Neuronal stem cell (in vitro differentiated cells): ENCODE measurements around the gene GLYR1.
A peak's percentile ranks its signal among the peaks of the same experiment; 100 is the strongest.

ENCODE experiments used
- DNase-seq: peaks from one replicate; pipeline ENCODE4 v3.0.0-alpha.2; 2013; ENCODE audit warnings: low spot score
- H2AFZ ChIP-seq: one replicate; pipeline ENCODE4 v1.6.1; 2013; ENCODE audit warnings: mild to moderate bottlenecking, low read length, inconsistent platforms
- H2AK5ac ChIP-seq: 2 replicates; pipeline ENCODE4 v1.6.1; 2013; ENCODE audit warnings: low read depth, mild to moderate bottlenecking, inconsistent platforms, low read length, moderate library complexity, mixed read lengths
- H2BK120ac ChIP-seq: 2 replicates; pipeline ENCODE4 v1.6.1; 2013; ENCODE audit warnings: low read depth, mild to moderate bottlenecking, inconsistent platforms, low read length, moderate library complexity, mixed read lengths
- H2BK12ac ChIP-seq: one replicate; pipeline ENCODE4 v1.6.1; 2013; ENCODE audit warnings: low read length, inconsistent platforms
- H2BK15ac ChIP-seq: 2 replicates; pipeline ENCODE4 v1.6.1; 2013; ENCODE audit warnings: mild to moderate bottlenecking, low read length, inconsistent platforms, mixed read lengths
- H2BK5ac ChIP-seq: one replicate; pipeline ENCODE4 v1.6.1; 2013; ENCODE audit warnings: inconsistent platforms, mild to moderate bottlenecking, low read length, moderate library complexity
- H3K14ac ChIP-seq: one replicate; pipeline ENCODE4 v1.6.1; 2013; ENCODE audit warnings: low read length, inconsistent platforms
- H3K18ac ChIP-seq: 2 replicates; pipeline ENCODE4 v1.6.1; 2013; ENCODE audit warnings: low read length, inconsistent platforms
- H3K23ac ChIP-seq: 2 replicates; pipeline ENCODE4 v1.6.1; 2013; ENCODE audit warnings: low read depth, mild to moderate bottlenecking, mixed read lengths, low read length, inconsistent platforms; ENCODE audit not compliant: poor library complexity
- H3K27ac ChIP-seq: replicated peaks from 3 replicates; pipeline ENCODE4 v1.5.1; 2013; ENCODE audit warnings: low read length, inconsistent platforms
- H3K27me3 ChIP-seq, 3 experiments: 2 replicates each; pipeline ENCODE4 v1.6.1; 2013; ENCODE audit warnings: low read length in 3 of 3, mild to moderate bottlenecking in 2 of 3, inconsistent platforms in 1 of 3, low read depth in 1 of 3, mixed read lengths in 1 of 3, moderate library complexity in 1 of 3; ENCODE audit not compliant: control insufficient read depth in 3 of 3, insufficient read depth in 3 of 3
- H3K36me3 ChIP-seq, 2 donors: replicated peaks in 1 of 2; 2 replicates each; pipeline ENCODE4 v1.6.1; 2013; ENCODE audit warnings: low read length in 2 of 2; ENCODE audit not compliant: control insufficient read depth in 2 of 2, insufficient read depth in 2 of 2
- H3K4ac ChIP-seq: 2 replicates; pipeline ENCODE4 v1.6.1; 2013; ENCODE audit warnings: inconsistent platforms, mild to moderate bottlenecking, low read length, moderate library complexity
- H3K4me1 ChIP-seq, 2 donors: 1 replicate in 1 of 2; 2 replicates in 1 of 2; pipeline ENCODE4 v1.6.1; 2013; ENCODE audit warnings: low read length in 2 of 2, low read depth in 1 of 2; ENCODE audit not compliant: control insufficient read depth in 2 of 2, insufficient read depth in 1 of 2
- H3K4me2 ChIP-seq: one replicate; pipeline ENCODE4 v1.6.1; 2013; ENCODE audit warnings: mild to moderate bottlenecking, low read length, inconsistent platforms; ENCODE audit not compliant: insufficient read depth, poor library complexity, severe bottlenecking
- H3K4me3 ChIP-seq, 2 donors: 2 replicates each; pipeline ENCODE4 v1.5.1; 2013; ENCODE audit warnings: low read length in 2 of 2, mild to moderate bottlenecking in 2 of 2, inconsistent platforms in 1 of 2, moderate library complexity in 1 of 2
- H3K79me1 ChIP-seq: one replicate; pipeline ENCODE4 v1.6.1; 2013; ENCODE audit warnings: low read depth, mild to moderate bottlenecking, inconsistent platforms, low read length, moderate library complexity
- H3K9ac ChIP-seq: one replicate; pipeline ENCODE4 v1.6.1; 2013; ENCODE audit warnings: mild to moderate bottlenecking, low read depth, low read length, inconsistent platforms; ENCODE audit not compliant: poor library complexity
- H3K9me3 ChIP-seq, 2 donors: replicated peaks in 1 of 2; 2 replicates each; pipeline versions ENCODE3 to v1.6.1; 2013; ENCODE audit warnings: low read length in 2 of 2, mild to moderate bottlenecking in 2 of 2, inconsistent platforms in 1 of 2, low read depth in 1 of 2, mixed read lengths in 1 of 2, moderate library complexity in 1 of 2; ENCODE audit not compliant: control insufficient read depth in 2 of 2, insufficient read depth in 1 of 2
- H4K8ac ChIP-seq: one replicate; pipeline ENCODE4 v1.6.1; 2013; ENCODE audit warnings: low read depth, mild to moderate bottlenecking, inconsistent platforms, low read length, moderate library complexity
- H4K91ac ChIP-seq: one replicate; pipeline ENCODE4 v1.6.1; 2013; ENCODE audit warnings: low read length, low read depth, mild to moderate bottlenecking, inconsistent platforms; ENCODE audit not compliant: poor library complexity
- WGBS, 2 donors: extraction: QIAGEN DNeasy Blood & Tissue Kit; methylation state at CpG; one replicate each; pipeline ENCODE4 v1.1.7; 2013; ENCODE audit warnings: missing lambda C conversion rate in 2 of 2, mixed read lengths in 1 of 2; ENCODE audit not compliant: insufficient read length in 2 of 2, insufficient replicate concordance in 1 of 2; ENCODE audit errors: extremely low coverage in 2 of 2; 5-methylcytosine and 5-hydroxymethylcytosine counted together

The GLYR1 gene

DNA sequence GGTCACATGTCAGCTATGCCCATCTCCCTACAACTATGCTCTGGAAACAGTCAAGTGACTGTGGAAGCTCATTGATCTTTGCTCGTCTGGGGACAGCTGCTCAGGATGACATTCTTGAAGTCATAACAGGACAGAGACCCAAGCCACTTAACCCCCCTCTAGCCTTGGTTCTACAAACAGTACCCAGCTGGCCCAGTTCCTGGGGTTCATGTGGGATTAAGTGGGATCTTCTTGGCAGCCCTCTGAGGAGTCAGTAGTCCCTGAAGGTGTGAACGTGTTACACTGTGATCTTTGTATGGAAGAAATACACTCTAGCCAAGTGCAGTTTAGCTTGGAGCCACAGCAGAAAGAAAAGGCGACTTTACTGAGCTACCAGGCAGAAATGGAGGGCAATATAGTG, 26.0 kb upstream of the GLYR1 start:
- Histone ChIP-seq H3K4me1 (no peaks in the 10 kb centered on the region), H3K4me3 (no peak overlapping the region), H3K27me3 (no peaks in the 10 kb centered on the region), H2BK12ac (no peak overlapping the region), H3K14ac (no peak overlapping the region), H3K18ac (no peak overlapping the region), H3K4me2 (no peak overlapping the region), H3K79me1 (no peaks in the 10 kb centered on the region), H3K9ac (no peak overlapping the region), H3K9me3 (no peaks in the 10 kb centered on the region), H3K36me3 (peaks cover 70 to 95% of the 10 kb centered on the region in 2 donors), H2BK5ac (no peak overlapping the region), H2BK120ac (no peak overlapping the region), H4K8ac (no peak overlapping the region), H4K91ac (no peak overlapping the region), H2AFZ (no peak overlapping the region), H2BK15ac (no peak overlapping the region), H2AK5ac (no peak overlapping the region), H3K27ac (no peak overlapping the region), H3K4ac (no peak overlapping the region), H3K23ac (no peak overlapping the region)
- no peak for DNase-seq
- WGBS, 2 donors = no CpG with 5 or more reads among the region's 3 CpGs

DNA sequence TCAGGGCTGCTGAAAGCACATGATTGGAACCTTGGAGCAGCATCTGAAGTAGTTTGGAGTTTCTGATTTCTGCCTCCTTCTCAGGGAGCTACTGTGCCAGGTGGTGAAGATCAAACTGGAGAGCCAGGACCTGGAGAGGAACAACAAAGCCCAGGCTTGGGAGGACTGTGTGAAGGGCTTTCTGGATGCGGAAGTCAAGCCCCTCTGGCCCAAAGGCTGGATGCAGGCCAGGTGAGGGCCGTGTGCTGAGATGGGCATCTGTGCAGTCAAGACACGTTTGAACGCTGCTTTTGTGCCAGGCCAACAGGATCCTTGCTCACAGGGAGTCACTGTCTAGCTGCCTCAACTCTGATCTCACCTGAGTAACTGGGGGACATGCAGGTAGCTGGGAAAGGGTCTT, 24.0 kb upstream of the GLYR1 start:
- Histone ChIP-seq H2BK5ac (no peak overlapping the region), H3K27me3 (no peaks in the 10 kb centered on the region), H3K14ac (no peak overlapping the region), H3K27ac (no peak overlapping the region), H4K8ac (no peak overlapping the region), H2AFZ (no peak overlapping the region), H3K18ac (no peak overlapping the region), H3K9ac (no peak overlapping the region), H3K36me3 (peaks cover 58 to 94% of the 10 kb centered on the region in 2 donors), H2BK12ac (no peak overlapping the region), H3K9me3 (no peaks in the 10 kb centered on the region), H3K4ac (no peak overlapping the region), H3K4me2 (no peak overlapping the region), H3K4me3 (no peak overlapping the region), H3K23ac (no peak overlapping the region), H2AK5ac (no peak overlapping the region), H3K79me1 (no peaks in the 10 kb centered on the region), H2BK15ac (no peak overlapping the region), H4K91ac (no peak overlapping the region), H2BK120ac (no peak overlapping the region), H3K4me1 (no peaks in the 10 kb centered on the region)
- no peak for DNase-seq
- WGBS, 2 donors = no CpG with 5 or more reads among the region's 4 CpGs

GRCh38 chr16:4870138-4870671, 23.1 kb upstream of the GLYR1 start:
- H3K23ac ChIP-seq = no peak overlapping the region
- H3K27me3 ChIP-seq = no peaks in the 10 kb centered on the region
- H3K9ac ChIP-seq = no peak overlapping the region
- H2BK15ac ChIP-seq = no peak overlapping the region
- H2BK5ac ChIP-seq = no peak overlapping the region
- WGBS, 2 donors = no CpG with 5 or more reads among the region's 21 CpGs
- peaks cover 53 to 93% of the 10 kb centered on the region in 2 donors for H3K36me3 ChIP-seq
- H2AK5ac ChIP-seq = no peak overlapping the region
- no peak overlapping the region for H3K4me2 ChIP-seq
- H3K79me1 ChIP-seq = no peaks in the 10 kb centered on the region
- H4K8ac ChIP-seq = no peak overlapping the region
- DNase-seq = no peak
- H3K4me3 ChIP-seq = peak overlapping the region in 1 of 2 donors; percentile 30
- H4K91ac ChIP-seq = no peak overlapping the region
- H3K4ac ChIP-seq = no peak overlapping the region
- H3K9me3 ChIP-seq = no peaks in the 10 kb centered on the region
- H2BK120ac ChIP-seq = no peak overlapping the region
- no peak overlapping the region for H3K27ac ChIP-seq
- H3K18ac ChIP-seq = no peak overlapping the region
- no peaks in the 10 kb centered on the region for H3K4me1 ChIP-seq
- H3K14ac ChIP-seq = no peak overlapping the region
- no peak overlapping the region for H2BK12ac ChIP-seq
- no peak overlapping the region for H2AFZ ChIP-seq

DNA sequence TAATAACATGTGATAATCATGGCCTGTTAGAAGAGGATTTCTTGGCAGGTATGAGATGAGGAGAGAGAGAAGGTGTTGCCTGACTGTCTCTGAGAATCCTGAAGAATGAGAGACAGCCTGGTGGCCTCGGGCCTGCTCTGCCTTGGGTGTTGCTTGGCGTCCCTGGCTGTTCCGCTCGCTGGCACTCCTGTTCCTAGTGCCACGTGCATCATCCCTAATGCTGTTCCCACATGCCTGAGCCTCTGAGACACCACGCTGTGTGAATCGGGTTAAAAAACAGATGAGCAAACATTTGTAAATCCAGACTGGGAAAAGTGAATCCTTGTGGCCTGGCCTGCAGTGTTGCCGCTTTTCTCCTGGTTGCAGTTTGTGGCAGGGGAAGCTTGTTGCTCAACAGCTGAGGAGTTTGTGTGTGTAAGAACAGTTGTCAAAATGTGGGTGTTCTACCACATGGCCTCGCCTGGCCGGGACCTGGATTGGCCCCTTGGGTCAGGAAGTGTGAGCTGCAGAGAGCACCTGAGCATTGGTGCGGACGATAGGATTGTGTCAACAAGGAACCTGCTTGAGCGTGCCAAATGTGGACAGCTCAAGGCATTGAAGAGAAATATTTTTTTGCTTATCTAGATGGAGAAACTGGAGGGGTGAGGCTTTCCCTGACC, 22.2 kb upstream of the GLYR1 start:
- Histone ChIP-seq H3K79me1 (no peaks in the 10 kb centered on the region), H4K8ac (no peak overlapping the region), H3K27ac (no peak overlapping the region), H3K18ac (no peak overlapping the region), H3K4me1 (no peaks in the 10 kb centered on the region), H4K91ac (no peak overlapping the region), H2BK15ac (no peak overlapping the region), H3K14ac (no peak overlapping the region), H2AK5ac (no peak overlapping the region), H3K4me3 (no peak overlapping the region), H3K4ac (no peak overlapping the region), H3K27me3 (no peaks in the 10 kb centered on the region), H2BK5ac (no peak overlapping the region), H2BK12ac (no peak overlapping the region), H3K9ac (no peak overlapping the region), H2BK120ac (no peak overlapping the region), H3K23ac (no peak overlapping the region), H3K4me2 (no peak overlapping the region), H2AFZ (no peak overlapping the region), H3K9me3 (no peaks in the 10 kb centered on the region), H3K36me3 (peaks cover 45 to 92% of the 10 kb centered on the region in 2 donors)
- no peak for DNase-seq
- WGBS, 2 donors = no CpG with 5 or more reads among the region's 13 CpGs
